Endothelial cell (in vitro differentiated cells): ENCODE results near the gene CTSA. TPM values are rescaled to one million over a fixed set of nuclear protein-coding genes. Genes with fewer than 3 reads are reported as not detected.

Experiments used
- DNase-seq: peaks from one replicate; pipeline ENCODE4 v3.0.0; 2021; ENCODE audit warnings: low spot score
- H3K27ac Mint-ChIP-seq: one replicate; pipeline ENCODE4 v1.8.0; 2021; ENCODE audit warnings: mixed read lengths, inconsistent platforms; ENCODE audit not compliant: unreplicated experiment
- H3K27me3 Mint-ChIP-seq: one replicate; pipeline ENCODE4 v1.8.0; 2021; ENCODE audit warnings: mild to moderate bottlenecking, moderate library complexity, mixed read lengths, inconsistent platforms; ENCODE audit not compliant: unreplicated experiment
- H3K36me3 Mint-ChIP-seq: one replicate; pipeline ENCODE4 v1.8.0; 2021; ENCODE audit warnings: mild to moderate bottlenecking, low read depth, mixed read lengths, inconsistent platforms; ENCODE audit not compliant: unreplicated experiment
- H3K4me1 Mint-ChIP-seq: one replicate; pipeline ENCODE4 v1.8.0; 2021; ENCODE audit warnings: mild to moderate bottlenecking, mixed read lengths, inconsistent platforms; ENCODE audit not compliant: unreplicated experiment
- H3K4me3 Mint-ChIP-seq: one replicate; pipeline ENCODE4 v1.8.0; 2021; ENCODE audit warnings: mild to moderate bottlenecking, mixed read lengths, inconsistent platforms; ENCODE audit not compliant: unreplicated experiment
- H3K9me3 Mint-ChIP-seq: one replicate; pipeline ENCODE4 v1.8.0; 2021; ENCODE audit warnings: mixed read lengths, inconsistent platforms; ENCODE audit not compliant: unreplicated experiment
- CTCF ChIP-seq: fragments of 200-600 bp; sonication (generic); IDR thresholded peaks from one replicate; pipeline ENCODE4 v1.5.0; 2021; ENCODE audit warnings: antibody characterized with exemption; ENCODE audit not compliant: unreplicated experiment
- total RNA-seq: library from RNA; stranded (reverse); fragmentation: NEBNext Ultra II Directional; extraction: Animal tissue kit (Norgen Biotek cat#: 25700); gene quantifications from one replicate; pipeline ENCODE4 v1.2.1, GENCODE V29; 2021; ENCODE audit not compliant: unreplicated experiment

Gene CTSA
- total RNA-seq, 1 donor from 2014 or later: 62.7 TPM

- Mint-ChIP-seq H3K9me3 (no peaks in the 10 kb centered on the region), H3K27me3 (peaks cover 4% of the 10 kb centered on the region), H3K4me3 (no peak overlapping the region), H3K36me3 (peaks cover 32% of the 10 kb centered on the region), H3K27ac (no peak overlapping the region), H3K4me1 (peaks cover 6% of the 10 kb centered on the region)
- no peak for DNase-seq
- no peak for TF ChIP-seq CTCF
Measured at GRCh38 chr20:45851501-45851900, 39.6 kb upstream of the CTSA start.

- Mint-ChIP-seq H3K27me3 (peaks cover 4% of the 10 kb centered on the region), H3K27ac (no peak overlapping the region), H3K4me1 (peaks cover 10% of the 10 kb centered on the region), H3K4me3 (no peak overlapping the region), H3K36me3 (peaks cover 32% of the 10 kb centered on the region), H3K9me3 (no peaks in the 10 kb centered on the region)
- DNase-seq: no peak
- no peak for TF ChIP-seq CTCF
Measured at GRCh38 chr20:45852326-45852725, 38.8 kb upstream of the CTSA start.

- Mint-ChIP-seq H3K4me1 (peaks cover 15% of the 10 kb centered on the region), H3K4me3 (no peak overlapping the region), H3K27me3 (peaks cover 7% of the 10 kb centered on the region), H3K9me3 (no peaks in the 10 kb centered on the region), H3K27ac (no peak overlapping the region), H3K36me3 (peaks cover 30% of the 10 kb centered on the region)
- TF ChIP-seq CTCF: no peak
- DNase-seq: no peak
Measured at GRCh38 chr20:45853484-45853883, 37.7 kb upstream of the CTSA start.

GRCh38 chr20:45857114-45857881, 33.8 kb upstream of the CTSA start, which contains the start of the genes ACOT8 and ZSWIM3:
ACOT8 (minus strand) TSS chr20:45857392; CDS start chr20:45857315, 77 bp downstream.
ZSWIM3 (plus strand) TSS chr20:45857614; CDS start chr20:45857826, 212 bp downstream.
- H3K9me3 Mint-ChIP-seq: no peaks in the 10 kb centered on the region
- peaks cover 7% of the 10 kb centered on the region for H3K27me3 Mint-ChIP-seq
- peaks cover 18% of the 10 kb centered on the region for H3K4me1 Mint-ChIP-seq
- H3K27ac Mint-ChIP-seq: peak within 1 kb of the TSS; percentile 95
- peaks cover 6% of the 10 kb centered on the region for H3K36me3 Mint-ChIP-seq
- peak; percentile 94 for DNase-seq
- no peak for TF ChIP-seq CTCF
- H3K4me3 Mint-ChIP-seq: peak within 1 kb of the TSS; percentile 95

- H3K4me1 Mint-ChIP-seq: peaks cover 18% of the 10 kb centered on the region
- no peak for DNase-seq
Measured at GRCh38 chr20:45857882-45858216, 33.3 kb upstream of the CTSA start.

More at GRCh38 chr20:45857882-45858216, 33.3 kb upstream of the CTSA start:
- Mint-ChIP-seq H3K36me3 (peaks cover 4% of the 10 kb centered on the region), H3K4me3 (peak overlapping the region; percentile 95), H3K27me3 (peaks cover 4% of the 10 kb centered on the region), H3K9me3 (no peaks in the 10 kb centered on the region), H3K27ac (peak overlapping the region; percentile 95)
- no peak for TF ChIP-seq CTCF
